NCI-H1694 (cell line): Measurements from ENCODE around the gene ADGRA1.
"Not testable (repeated sequence)": the region's sequence is repeated elsewhere in the genome, so short reads cannot be mapped to it uniquely, and the experiment has no call there.

Experiments
- DNase-seq: peaks from one replicate; lab custom pipeline; 2025; lab: John Stamatoyannopoulos, UW

ADGRA1 gene

GRCh38 chr10:133127291-133128125 is 39.8 kb downstream of the ADGRA1 start:
- no peak for DNase-seq

GRCh38 chr10:133128126-133129070 is 40.7 kb downstream of the ADGRA1 start:
- DNase-seq: no peak

GRCh38 chr10:133129071-133129858 is 41.5 kb downstream of the ADGRA1 start:
- DNase-seq: no peak

DNA sequence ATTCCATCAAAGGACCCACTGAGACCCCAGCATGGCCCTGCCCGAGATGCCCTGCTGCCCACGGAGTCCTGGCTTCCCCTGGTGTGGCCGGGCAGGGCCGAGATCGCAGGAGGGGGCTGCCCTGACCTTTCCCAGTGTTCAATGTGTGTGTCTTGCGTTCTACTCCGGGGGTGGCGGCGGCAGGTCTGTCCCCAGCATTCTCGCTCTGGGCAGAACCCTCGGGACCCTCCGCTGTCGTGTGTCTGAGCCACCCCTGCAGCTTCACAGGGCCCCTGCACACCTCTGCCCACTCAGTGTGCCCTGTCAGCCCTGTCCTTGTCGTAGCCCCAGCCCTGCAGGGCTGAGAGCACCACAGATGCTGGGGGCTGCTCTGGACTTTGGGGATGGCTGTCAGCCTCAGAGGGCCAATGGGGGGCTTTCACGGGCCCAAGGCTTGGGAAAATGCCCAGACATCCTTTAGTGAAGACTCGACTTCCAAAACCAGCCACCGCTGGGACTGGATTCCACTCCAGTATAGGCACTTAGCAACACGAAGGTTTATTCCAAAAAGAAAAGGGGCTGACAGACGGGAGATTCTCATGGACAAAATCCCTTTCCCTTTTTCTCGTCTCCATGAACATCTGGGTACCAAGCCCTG is 42.3 kb downstream of the ADGRA1 start:
- no peak for DNase-seq

DNA sequence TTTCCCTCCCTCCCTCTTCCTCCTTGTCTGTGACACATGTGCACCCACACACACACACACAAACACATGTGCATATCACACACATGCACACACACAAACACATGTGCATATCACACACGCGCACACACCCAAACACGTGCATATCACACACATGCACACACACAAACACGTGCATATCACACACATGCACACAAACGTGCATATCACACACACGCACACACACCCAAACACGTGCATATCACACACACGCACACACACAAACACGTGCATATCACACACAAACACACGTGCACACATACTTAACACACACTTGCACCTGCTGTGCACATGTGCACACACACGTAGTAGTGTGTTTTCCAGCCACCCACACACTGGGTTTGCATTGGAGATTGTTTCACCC is 42.9 kb downstream of the ADGRA1 start:
- no peak for DNase-seq

DNA sequence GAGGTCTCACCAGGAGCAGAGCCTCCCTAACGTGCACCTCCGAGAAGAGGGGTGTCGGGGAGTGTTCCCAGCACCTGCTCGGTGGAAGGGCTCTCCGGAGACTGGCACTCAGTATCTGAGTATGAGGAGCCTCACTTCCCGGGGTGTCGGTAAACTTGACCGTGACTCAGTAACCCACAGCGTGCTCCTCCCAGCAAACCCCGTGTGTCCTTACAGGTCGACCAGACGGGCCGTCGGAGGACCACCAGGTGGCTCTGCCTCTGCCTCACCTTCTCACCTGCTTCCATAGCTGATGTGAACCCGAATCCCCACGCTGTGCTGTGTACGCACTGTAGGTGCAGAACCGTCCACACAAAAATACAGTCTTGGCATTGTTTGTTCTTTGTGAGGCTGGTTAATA is 43.3 kb downstream of the ADGRA1 start:
- DNase-seq: no peak

GRCh38 chr10:133131734-133132472 is 44.2 kb downstream of the ADGRA1 start:
- no peak for DNase-seq

GRCh38 chr10:133132473-133133291 is 45.0 kb downstream of the ADGRA1 start:
- DNase-seq: no peak

GRCh38 chr10:133133471-133134231 is 45.9 kb downstream of the ADGRA1 start:
- DNase-seq: no peak

GRCh38 chr10:133134411-133135115 is 46.8 kb downstream of the ADGRA1 start:
- DNase-seq: no peak

DNA sequence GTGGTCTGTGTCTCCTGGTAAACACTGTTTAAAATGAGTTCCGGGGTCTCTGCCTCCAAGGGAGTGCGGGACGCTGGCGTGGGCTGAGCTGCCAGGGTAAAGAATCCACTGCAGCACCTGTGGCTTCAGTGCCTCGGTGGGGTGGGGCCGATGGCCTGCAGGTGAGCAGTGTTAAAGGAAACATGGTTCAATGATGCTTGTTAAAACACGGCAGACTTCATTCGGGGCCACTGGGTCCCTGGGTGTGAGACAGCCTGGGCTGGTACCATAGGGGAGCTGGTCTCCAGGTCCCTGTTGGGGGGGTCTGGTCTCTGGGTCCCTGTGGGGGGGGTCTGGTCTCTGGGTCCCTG is 47.4 kb downstream of the ADGRA1 start:
- no peak for DNase-seq

GRCh38 chr10:133137486-133138145 is 49.9 kb downstream of the ADGRA1 start:
- DNase-seq: not testable (repeated sequence)

- DNase-seq: no peak
These were observed 51.9 kb downstream of the ADGRA1 start for GRCh38 chr10:133139551-133140065.

DNA sequence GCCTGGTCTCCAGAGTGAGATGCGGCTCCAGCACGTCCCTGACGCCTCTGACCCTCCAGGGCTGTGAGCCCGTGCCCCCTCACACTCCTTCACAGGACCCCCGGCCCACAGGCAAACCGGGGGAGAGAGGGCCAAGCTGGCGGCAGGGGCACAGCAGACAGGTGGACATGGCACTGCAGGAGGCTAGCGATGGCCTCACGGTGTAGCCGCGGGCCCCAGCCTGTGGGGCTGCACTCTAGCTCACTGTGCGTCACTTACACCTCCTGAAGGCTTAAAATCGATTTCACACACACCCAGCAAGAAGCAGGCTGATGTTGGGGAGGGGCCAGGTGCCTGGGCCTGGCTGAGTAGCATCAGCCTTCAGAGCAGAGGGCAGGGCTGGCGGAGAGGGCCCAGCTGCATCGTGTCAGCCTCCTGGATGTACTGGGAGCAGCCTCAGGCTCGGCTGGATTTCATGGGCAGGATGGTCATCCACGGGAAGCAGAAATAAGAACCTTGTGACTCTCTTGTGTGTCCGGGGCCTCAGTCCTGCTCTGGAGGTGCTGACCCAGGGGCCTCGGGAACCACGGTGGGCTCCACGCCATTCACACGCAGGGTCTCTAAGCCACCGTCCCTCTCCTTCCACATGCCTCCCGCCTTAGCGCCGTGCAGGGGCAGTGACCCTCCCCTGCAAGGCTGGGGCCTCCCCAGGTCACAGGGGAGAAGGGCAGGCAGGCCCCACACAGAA is 52.9 kb downstream of the ADGRA1 start:
- DNase-seq: no peak

DNA sequence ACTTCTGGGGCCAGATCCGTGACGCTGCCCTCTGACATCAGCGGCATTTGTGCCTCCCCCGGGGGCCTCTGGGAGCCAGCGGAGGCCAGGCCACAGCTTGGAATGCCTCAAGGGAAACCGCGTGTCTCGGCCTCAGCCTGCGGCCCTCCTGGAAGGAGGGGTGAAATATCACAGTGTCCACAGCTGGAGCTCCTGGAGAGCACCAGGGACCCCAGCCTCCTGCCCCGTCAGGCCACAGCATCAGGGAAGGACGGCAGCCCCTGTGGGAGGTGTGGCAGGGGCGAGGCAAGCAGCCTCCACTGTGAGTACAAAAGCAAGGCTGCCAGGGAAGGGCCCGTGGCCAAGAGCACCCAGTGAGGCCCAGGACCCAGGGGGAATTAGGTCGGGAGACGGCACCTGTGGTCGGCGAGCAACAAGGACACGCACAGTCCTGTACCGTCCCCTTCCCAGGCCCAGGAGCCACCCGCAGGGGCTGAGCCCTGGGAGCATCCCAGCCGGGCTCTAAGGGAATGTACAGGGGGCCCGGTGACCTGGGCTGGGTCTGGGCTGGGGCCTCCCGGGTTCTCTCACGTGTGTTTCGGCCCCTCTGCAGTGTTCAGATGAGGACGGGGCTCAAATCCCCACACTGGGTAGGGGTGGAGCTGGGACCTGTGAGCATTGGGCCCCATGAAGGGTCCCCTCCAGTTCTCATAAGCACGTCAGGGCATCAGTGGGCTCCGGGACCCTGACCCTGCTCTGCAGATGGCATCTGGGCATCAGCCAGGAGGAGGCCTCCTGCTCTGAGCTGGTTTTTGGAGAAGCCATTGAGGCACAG is 53.6 kb downstream of the ADGRA1 start:
- no peak for DNase-seq

DNA sequence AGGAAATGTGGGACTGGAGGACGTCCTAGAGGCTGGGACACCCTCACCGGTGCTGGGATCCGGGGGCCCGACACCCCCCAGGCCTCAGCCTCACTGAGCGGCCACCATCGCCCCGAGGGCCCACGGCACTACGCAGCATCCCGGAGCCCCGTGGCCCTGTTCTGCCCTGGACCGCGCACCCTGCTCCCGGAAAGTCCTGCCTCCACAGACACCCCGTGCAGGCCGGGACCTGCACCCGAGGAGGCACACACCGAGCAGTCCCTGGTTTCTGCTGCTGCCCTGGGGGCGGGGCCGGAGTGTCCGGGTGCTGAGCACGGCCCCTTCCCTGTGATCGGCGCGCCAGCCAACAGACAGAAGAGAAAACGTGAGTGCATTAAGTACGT is 54.2 kb downstream of the ADGRA1 start:
- no peak for DNase-seq
